GM19351 (cell line): ENCODE data around the gene GAN.
A peak's percentile ranks its signal among the peaks of the same experiment; 100 is the strongest.
"Not testable (repeated sequence)": the region's sequence is repeated elsewhere in the genome, so short reads cannot be mapped to it uniquely, and the experiment has no call there.

Experiments used
- ATAC-seq: cut with Tn5 transposase; IDR thresholded peaks from one replicate; pipeline ENCODE4 v1.9.1; 2021; ENCODE audit warnings: mild to moderate bottlenecking, moderate library complexity; ENCODE audit not compliant: unreplicated experiment

GAN gene

GRCh38 chr16:81397058-81397878, 82.5 kb downstream of the GAN start:
- no peak for ATAC-seq

DNA sequence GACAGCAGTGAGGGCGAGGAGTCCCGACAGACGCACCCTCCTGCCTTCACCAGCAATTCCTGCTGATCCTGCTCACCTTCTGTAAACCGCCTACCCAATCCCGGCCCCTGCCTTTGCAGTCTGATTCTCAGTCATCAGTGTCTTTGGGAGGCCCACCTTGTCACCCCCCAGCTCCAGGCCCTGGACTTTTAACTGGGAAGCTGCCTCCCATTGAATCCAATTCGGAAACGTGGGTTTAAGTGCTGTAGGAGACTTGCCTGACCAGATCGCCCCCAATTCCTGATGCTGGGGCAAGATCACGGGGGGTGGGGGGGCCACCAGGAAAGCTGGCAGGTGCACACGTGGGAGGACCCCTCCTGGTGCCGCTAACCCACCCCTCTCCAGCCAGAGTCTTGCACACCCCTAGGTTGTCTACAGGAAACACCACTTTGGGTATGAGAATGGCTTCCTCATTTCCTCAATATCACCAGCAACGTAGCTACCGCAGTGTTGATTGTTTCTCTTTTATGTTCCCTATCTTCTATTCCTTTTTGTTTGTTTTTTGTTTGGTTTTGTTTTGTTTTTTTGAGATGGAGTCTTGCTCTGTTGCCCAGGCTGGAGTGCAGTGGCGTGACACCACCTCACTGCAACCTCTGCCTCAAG, 83.2 kb downstream of the GAN start:
- no peak for ATAC-seq

DNA sequence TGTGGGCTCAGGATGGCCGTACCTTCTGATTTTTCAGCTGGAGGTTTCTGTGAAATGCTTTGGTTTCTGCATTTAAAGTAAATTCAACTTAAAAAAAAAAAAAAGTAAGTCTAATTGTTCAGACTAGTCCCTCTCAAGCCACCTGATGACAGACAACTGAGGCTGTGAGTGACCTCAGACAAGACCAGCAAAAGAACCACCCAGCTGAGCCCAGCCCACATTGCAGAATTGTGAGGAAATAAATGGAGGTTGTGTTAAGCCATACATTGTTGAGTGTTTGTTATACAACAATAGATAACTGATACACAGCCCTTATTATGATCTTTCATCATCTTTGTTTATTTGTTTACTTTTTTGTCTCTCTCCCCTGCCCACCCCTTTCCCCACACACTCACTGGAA, 85.1 kb downstream of the GAN start:
- ATAC-seq, result no peak

GRCh38 chr16:81401035-81401950, 86.5 kb downstream of the GAN start:
- no peak for ATAC-seq

DNA sequence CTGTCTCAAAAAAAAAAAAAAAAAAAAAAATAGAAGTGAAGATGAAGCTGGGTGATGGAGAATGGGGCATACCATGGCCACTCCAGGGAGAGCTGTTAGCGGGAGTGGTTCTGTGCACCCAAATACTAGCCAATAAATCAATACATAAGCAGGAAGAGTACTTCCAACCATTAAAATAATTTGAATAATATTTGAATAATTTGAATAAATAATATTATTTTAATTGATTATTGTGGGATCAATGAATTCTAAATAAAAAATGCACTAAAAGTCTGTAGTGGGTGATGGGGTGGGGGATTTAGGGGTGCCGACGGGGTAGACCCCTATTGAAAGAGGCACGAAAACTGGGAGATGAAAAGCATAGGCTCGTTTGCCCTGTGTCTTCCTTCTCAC, 88.4 kb downstream of the GAN start:
- no peak for ATAC-seq

DNA sequence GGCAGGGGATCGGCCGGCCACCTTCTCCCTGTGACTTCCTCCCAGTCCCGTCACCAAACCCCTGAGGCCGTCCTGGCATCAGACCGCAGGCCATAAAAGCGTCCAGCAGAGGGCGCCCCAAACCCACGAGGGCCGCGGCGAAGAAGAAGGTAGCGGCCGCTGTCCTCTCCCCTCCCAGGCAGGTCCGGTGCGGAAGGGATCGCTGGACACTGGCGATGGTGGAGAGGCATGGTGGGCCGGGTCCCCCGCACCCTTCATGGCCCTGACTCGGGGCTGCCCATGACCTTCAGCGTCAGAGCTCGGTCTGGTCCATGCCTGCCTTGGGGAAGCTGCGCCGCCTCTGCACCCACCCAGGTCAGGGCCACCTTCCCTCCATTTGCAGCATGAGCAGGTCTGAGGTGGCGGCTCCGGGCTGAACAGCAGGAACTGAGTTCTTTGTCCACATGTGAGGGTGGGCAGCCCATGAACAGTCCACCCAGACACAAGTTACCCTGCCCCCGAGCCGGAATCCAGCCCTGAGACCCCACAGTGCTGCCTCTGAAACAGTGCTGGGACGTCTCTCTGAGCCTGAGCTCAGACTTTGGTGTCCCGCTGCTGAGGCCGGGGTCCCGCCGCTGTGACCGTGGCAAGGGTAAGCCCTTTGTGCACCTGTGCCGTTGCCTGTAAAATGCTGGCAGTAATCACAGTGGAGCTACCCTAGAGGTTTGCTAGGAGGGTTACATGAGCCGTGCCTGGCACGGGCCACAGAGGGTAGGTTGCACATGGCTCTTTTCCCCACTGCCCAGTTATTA, 89.0 kb downstream of the GAN start:
- ATAC-seq, result peak; percentile 81

DNA sequence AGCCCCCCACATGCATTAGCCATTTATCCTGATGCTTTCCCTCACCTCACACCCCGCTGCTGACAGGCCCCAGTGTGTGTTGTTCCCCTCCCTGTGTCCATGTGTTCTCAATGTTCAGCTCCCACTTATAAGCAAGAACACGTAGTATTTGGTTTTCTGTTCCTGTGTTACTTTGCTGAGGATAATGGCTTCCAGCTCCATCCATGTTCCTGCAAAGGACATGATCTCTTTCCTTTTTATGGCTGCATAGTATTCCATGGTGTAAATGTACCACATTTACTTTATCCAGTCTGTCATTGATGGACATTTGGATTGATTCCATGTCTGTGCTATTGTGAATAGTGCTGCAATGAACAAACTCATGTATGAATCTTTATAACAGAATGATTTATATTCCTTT, 90.2 kb downstream of the GAN start:
- not testable (repeated sequence) for ATAC-seq

GRCh38 chr16:81405702-81406113, 90.9 kb downstream of the GAN start:
- no peak for ATAC-seq

GRCh38 chr16:81408409-81408950, 93.7 kb downstream of the GAN start:
- ATAC-seq, result no peak

- no peak for ATAC-seq
Observed at GRCh38 chr16:81409016-81409556, 94.3 kb downstream of the GAN start.

DNA sequence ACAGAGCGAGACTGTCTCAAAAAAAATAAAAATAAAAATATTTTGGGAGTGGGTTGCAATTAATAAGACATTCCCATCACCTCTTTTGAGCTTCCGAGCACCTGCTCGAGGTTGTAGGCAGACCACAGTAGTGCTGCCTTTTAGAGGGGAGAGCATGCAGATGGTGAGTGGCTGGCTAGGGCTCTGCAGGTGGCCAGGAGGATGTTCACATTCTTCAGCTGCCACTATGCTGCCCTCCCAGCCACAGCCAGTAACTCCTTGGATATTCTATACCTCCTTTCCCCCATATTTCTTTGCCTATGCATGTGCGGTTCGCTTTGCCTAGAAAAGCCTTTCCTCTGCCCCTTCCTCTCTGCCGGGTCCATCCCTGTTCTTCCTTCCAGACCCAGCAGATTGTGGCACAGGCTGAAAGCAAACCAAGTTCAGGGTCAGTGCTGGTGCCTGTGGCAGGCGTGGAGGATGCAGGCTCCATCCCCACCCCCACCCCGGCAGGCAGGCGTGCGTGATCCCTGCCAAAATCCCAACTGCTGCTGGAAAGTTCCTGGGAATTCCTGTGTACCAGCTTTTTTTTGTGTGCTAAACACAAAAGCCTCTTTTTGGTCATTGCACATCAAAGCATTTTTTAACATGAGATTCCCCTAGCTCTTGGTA, 96.0 kb downstream of the GAN start:
- no peak for ATAC-seq

DNA sequence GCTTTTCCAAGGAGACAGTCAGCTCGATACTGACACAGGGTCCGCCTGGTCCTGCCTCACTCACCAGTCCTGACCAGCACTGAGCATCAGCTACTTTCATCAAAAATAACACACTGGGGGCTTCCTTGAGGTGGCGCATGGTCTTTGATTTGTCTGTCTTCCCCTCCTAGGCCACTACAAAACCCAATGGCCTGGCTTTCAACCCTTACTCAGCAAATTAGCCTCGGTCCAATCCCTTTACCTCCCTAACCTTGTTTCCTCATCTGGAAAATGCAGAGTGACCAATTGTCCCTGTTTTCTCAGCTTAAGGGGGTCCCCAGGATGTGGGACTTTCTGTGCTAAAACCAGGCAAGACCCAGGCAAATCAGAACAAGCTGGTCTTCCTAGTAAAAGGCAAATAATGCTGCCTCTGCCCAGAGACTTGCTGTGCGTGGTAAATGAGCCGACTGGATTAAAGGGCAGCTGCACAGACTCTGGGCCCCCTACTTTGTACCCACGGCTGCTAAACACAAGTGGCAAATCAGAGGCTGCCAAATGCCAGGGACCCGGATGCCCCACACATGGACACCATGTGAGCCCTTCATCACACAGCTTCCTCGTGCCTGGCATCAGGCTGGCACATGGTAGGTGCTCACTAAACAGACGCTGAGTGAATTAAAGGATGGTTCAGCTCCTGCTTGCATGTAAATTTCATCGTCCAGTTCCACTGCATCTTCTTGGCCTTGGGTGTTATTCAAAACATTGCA, 98.7 kb downstream of the GAN start:
- no peak for ATAC-seq

DNA sequence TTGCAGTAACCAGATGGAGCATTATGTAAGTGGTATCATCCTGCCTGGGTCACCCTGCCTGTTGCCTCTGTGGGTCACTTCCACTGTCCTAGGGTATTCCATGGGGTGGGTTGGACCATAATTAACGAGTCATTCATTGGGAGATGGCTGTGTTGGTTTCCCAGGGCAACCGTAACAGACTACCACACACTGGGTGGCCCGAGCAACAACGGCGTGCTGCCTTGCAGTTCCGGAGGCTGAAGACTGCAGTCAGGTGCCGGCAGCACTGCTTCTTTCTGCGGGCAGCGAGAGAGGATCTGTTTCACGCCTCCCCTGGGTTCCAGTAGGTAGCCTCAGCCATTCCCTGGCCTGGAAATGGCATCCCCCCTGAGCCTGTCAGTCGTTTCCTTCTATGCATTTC, 101.0 kb downstream of the GAN start:
- ATAC-seq, result no peak

DNA sequence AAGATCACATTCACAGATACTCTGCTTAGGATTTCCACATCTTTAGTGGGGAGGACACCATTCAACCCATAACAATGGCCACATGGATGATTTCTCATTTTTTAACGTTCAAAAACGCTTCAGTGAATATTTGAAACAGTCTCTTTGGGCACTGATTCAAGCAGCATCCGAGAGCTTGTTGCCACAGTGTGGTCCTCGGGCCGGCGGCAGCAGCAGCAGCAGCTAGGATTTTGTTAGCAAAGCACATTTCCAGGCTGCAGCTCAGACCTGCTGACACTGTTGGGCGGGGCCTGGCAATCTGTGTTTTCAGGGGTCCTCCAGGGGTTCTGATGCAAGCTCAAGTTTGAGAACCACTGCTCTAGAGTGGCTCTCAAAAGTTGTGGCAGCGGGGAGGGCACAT, 102.0 kb downstream of the GAN start:
- ATAC-seq, result no peak

DNA sequence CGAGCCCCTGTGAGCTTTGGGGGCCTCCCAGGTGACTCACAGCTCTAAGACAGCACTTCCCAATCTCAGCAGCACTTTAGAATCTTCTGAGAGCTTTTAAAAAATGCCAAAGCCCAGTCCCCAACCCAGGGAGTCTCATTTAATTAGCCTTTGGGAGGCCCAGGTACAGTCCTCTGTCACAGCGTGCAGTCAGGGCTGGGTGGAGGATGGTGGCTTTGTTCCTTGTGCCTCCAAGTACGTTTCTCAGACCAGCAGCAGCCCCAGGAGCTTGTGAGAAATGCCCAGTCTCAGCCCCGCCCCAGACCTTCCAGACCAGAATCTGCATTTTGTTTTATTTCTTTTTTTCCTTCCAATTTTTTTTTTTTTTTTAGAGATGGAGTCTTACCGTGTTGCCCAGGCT, 102.4 kb downstream of the GAN start:
- ATAC-seq, result no peak

DNA sequence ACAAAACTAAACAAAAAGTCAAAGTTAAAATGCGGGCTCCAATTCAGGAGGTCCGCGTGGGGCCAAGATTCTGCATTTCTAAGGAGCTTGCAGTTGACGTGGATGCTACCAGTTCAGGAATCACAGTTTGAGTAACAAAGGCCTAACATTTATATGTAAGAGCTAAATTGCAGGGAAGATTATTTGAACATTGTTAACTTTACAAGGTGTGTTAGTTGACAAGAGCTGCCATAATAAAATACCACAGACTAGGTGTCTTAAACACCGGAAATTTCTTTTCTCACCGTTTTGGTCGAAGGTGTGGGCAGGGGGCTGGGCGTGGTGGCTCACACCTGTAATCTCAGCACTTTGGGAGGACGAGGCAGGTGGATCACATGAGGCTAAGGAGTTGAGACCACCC, 105.0 kb downstream of the GAN start:
- no peak for ATAC-seq

DNA sequence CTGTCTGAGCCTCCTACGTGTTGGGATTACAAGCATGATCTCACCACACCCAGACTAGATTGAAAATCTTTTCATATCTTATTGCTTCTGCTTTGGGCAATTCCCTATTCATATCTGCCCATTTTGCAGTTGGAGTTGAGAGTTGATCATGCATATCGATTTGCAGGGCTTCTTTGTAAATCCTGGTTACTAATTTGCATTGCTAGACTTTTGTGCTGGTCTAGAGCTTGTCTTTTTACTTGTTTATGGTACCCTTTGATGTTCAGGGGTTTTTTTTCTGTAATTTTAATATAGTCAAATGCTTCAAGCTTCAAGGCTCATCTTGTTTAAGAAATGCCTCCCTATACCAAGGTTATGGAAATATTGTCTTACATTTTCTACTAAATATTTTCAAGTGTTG, 106.4 kb downstream of the GAN start:
- no peak for ATAC-seq

GRCh38 chr16:81421536-81421935, 106.8 kb downstream of the GAN start:
- ATAC-seq, result no peak

- ATAC-seq, result not testable (repeated sequence)
Observed at GRCh38 chr16:81422153-81422552, 107.4 kb downstream of the GAN start.
